PC-3 (cell line): ENCODE measurements around the gene GFY. TPM values are rescaled to one million over a fixed set of nuclear protein-coding genes. Genes with fewer than 3 reads are reported as not detected.

Experiments
- ATAC-seq: fragments of 200-7000 bp; cut with Tn5 transposase; 2 replicates; pipeline ENCODE4 v1.9.1; 2020; ENCODE audit warnings: mild to moderate bottlenecking, moderate library complexity
- BruUV-seq: library from RNA; stranded (reverse); fragments of 400-500 nt; replicated peaks from 2 replicates; lab custom pipeline; 2021; lab: Mats Ljungman, UMichigan
- CTCF ChIA-PET: fragments of 300-600 bp; sonication (Branson Sonifier 250); formaldehyde crosslinking; loops from one replicate; lab custom pipeline; 2022; ENCODE audit warnings: antibody characterized with exemption; lab: Charles Lee
- POLR2A ChIA-PET: fragments of 300-600 bp; sonication (Branson Sonifier 250); formaldehyde crosslinking; loops from one replicate; lab custom pipeline; 2022; ENCODE audit warnings: antibody characterized with exemption; ENCODE audit not compliant: unreplicated experiment; lab: Charles Lee
- DNase-seq: peaks from one replicate; pipeline ENCODE4 v3.0.0-alpha.2; 2015
- H2AFZ ChIP-seq: fragments of 300-600 bp; sonication (generic); 2 replicates; pipeline ENCODE4 v1.6.0; 2016; ENCODE audit warnings: antibody characterized with exemption, low read length
- H3F3A ChIP-seq: fragments of 300-600 bp; sonication (generic); one replicate; pipeline ENCODE4 v1.6.0; 2017; ENCODE audit warnings: antibody characterized with exemption, low read length, control low read depth, mild to moderate bottlenecking; ENCODE audit not compliant: unreplicated experiment
- H3K27ac ChIP-seq: fragments of 300-600 bp; sonication (generic); 2 replicates; pipeline ENCODE4 v1.5.1; 2016; ENCODE audit warnings: mild to moderate bottlenecking, low read length
- H3K27me3 ChIP-seq: fragments of 300-600 bp; sonication (generic); 2 replicates; pipeline ENCODE4 v1.6.1; 2016; ENCODE audit warnings: low read length, mixed read lengths
- H3K36me3 ChIP-seq: fragments of 300-600 bp; sonication (generic); 2 replicates; pipeline ENCODE4 v1.6.1; 2016; ENCODE audit warnings: low read depth, mixed run types, low read length, mixed read lengths
- H3K4me1 ChIP-seq: fragments of 300-600 bp; sonication (generic); 2 replicates; pipeline ENCODE4 v1.5.1; 2016; ENCODE audit warnings: low read length; ENCODE audit not compliant: insufficient read depth
- H3K4me2 ChIP-seq: fragments of 300-600 bp; sonication (generic); 2 replicates; pipeline ENCODE4 v1.6.0; 2016; ENCODE audit warnings: low read length
- H3K4me3 ChIP-seq: fragments of 300-600 bp; sonication (generic); 2 replicates; pipeline ENCODE4 v1.5.1; 2016; ENCODE audit warnings: mild to moderate bottlenecking, low read length, mixed read lengths
- H3K79me2 ChIP-seq: fragments of 300-600 bp; sonication (generic); 2 replicates; pipeline ENCODE4 v1.6.1; 2017; ENCODE audit warnings: low read length, mixed read lengths
- H3K9ac ChIP-seq: fragments of 300-600 bp; sonication (generic); 2 replicates; pipeline ENCODE4 v1.6.0; 2016; ENCODE audit warnings: mild to moderate bottlenecking, low read length
- H3K9me2 ChIP-seq: fragments of 300-600 bp; sonication (generic); replicated peaks from 2 replicates; pipeline ENCODE4 v1.6.1; 2016; ENCODE audit warnings: mixed run types, low read length, mixed read lengths
- H3K9me3 ChIP-seq: fragments of 300-600 bp; sonication (generic); 2 replicates; pipeline ENCODE4 v1.6.1; 2016; ENCODE audit warnings: low read length, mixed read lengths
- H4K20me1 ChIP-seq: fragments of 300-600 bp; sonication (generic); 2 replicates; pipeline ENCODE4 v1.6.1; 2016; ENCODE audit warnings: low read length, mixed read lengths
- EZH2 ChIP-seq: fragments of 300-600 bp; sonication (generic); IDR thresholded peaks from one replicate; pipeline ENCODE4 v1.6.1; 2017; ENCODE audit warnings: antibody characterized with exemption, mild to moderate bottlenecking, low read length; ENCODE audit not compliant: unreplicated experiment
- EZH2phosphoT487 ChIP-seq: fragments of 300-600 bp; sonication (generic); IDR thresholded peaks from 2 replicates; pipeline ENCODE4 v1.6.1; 2018; ENCODE audit warnings: mild to moderate bottlenecking, antibody characterized with exemption, low read length, borderline replicate concordance
- intact Hi-C: fragments of 100-400 bp; cut with micrococcal nuclease; formaldehyde crosslinking; loops from 2 replicates; pipeline ENCODE4 v1.9.0; 2023
- total RNA-seq: library from RNA; depleted of rRNA; stranded (reverse); fragments of >200 nt; gene quantifications from 2 replicates; pipeline ENCODE4 v1.2.3, GENCODE V29; 2014
- TF ChIP-seq, protein P1 (sequence below): fragments of 300-600 bp; sonication (generic); conservative IDR thresholded peaks from 2 replicates; pipeline ENCODE4 v1.5.1; 2017; ENCODE audit warnings: antibody characterized with exemption, low read depth, mild to moderate bottlenecking, low read length

GFY gene
- total RNA-seq, 1 experiment from 2014 or later = not detected

- no TSS peak for BruUV-seq
- ChIA-PET POLR2A (no interaction called here), CTCF (no interaction called here)
- DNase-seq (no peak), ATAC-seq (no peak)
- H4K20me1 ChIP-seq = no peaks in the 10 kb centered on the region
- intact Hi-C loops = no loop called here
- no peaks in the 10 kb centered on the region for H3K4me1 ChIP-seq
- H2AFZ ChIP-seq = no peak overlapping the region
- H3K4me3 ChIP-seq = no peak overlapping the region
- TF ChIP-seq EZH2 (no peak), EZH2phosphoT487 (no peak)
- TF ChIP-seq, protein P1, sequence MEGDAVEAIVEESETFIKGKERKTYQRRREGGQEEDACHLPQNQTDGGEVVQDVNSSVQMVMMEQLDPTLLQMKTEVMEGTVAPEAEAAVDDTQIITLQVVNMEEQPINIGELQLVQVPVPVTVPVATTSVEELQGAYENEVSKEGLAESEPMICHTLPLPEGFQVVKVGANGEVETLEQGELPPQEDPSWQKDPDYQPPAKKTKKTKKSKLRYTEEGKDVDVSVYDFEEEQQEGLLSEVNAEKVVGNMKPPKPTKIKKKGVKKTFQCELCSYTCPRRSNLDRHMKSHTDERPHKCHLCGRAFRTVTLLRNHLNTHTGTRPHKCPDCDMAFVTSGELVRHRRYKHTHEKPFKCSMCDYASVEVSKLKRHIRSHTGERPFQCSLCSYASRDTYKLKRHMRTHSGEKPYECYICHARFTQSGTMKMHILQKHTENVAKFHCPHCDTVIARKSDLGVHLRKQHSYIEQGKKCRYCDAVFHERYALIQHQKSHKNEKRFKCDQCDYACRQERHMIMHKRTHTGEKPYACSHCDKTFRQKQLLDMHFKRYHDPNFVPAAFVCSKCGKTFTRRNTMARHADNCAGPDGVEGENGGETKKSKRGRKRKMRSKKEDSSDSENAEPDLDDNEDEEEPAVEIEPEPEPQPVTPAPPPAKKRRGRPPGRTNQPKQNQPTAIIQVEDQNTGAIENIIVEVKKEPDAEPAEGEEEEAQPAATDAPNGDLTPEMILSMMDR = no peak; the same call in 1 of the 2 replicates
- H3K9ac ChIP-seq = no peak overlapping the region
- no peaks in the 10 kb centered on the region for H3K79me2 ChIP-seq
- peaks cover 99% of the 10 kb centered on the region for H3K27me3 ChIP-seq
- no peaks in the 10 kb centered on the region for H3K9me2 ChIP-seq
- H3F3A ChIP-seq = no peaks in the 10 kb centered on the region
- no peak overlapping the region for H3K27ac ChIP-seq
- no peaks in the 10 kb centered on the region for H3K9me3 ChIP-seq
- H3K36me3 ChIP-seq = no peaks in the 10 kb centered on the region
- H3K4me2 ChIP-seq = no peak overlapping the region
These were observed 2.6 kb upstream of the GFY start for GRCh38 chr19:49422407-49423070.

GRCh38 chr19:49423071-49423984, 1.9 kb upstream of the GFY start, which contains the start of gene PTH2:
PTH2 (minus strand) TSS chr19:49423441; CDS start chr19:49423339, 102 bp downstream.
- ATAC-seq = no peak
- intact Hi-C loops = no loop called here
- Histone ChIP-seq H3K4me1 (0 out of 2 replicates have a peak, but pooled peaks cover 6% of the 10 kb centered on the region), H2AFZ (no peak within 1 kb of the TSS), H3K9ac (no peak within 1 kb of the TSS), H3K27ac (no peak within 1 kb of the TSS), H3F3A (no peaks in the 10 kb centered on the region), H3K79me2 (no peaks in the 10 kb centered on the region), H3K9me3 (no peaks in the 10 kb centered on the region), H3K36me3 (no peaks in the 10 kb centered on the region), H3K4me3 (no peak within 1 kb of the TSS), H4K20me1 (no peaks in the 10 kb centered on the region), H3K9me2 (no peaks in the 10 kb centered on the region), H3K27me3 (peaks cover 99% of the 10 kb centered on the region), H3K4me2 (no peak within 1 kb of the TSS)
- DNase-seq = no peak
- CTCF ChIA-PET = no interaction called here
- BruUV-seq = no TSS peak
- TF ChIP-seq, protein P1 = no peak
- TF ChIP-seq EZH2phosphoT487 = peak; percentile 50; the same call in 1 of the 2 replicates
- TF ChIP-seq EZH2 = peak; percentile 94
- POLR2A ChIA-PET = no interaction called here

DNA sequence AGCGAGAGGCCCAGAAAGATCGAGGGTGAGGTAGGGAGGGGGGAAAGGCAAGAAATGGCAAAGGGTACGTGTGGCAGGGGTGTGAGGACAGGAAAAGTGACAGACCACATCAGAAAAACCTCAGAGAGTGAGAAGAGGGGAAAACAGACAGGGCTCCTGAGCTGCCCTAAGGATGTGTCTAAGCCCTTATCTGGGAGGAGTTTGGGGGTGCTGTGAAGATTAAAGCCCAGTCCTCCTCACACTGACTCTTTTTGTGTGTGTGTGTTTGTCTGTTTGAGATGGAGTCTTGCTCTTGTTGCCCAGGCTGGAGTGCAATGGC, 1.2 kb upstream of the GFY start:
- Histone ChIP-seq H3K4me1 (0 out of 2 replicates have a peak, but pooled peaks cover 8% of the 10 kb centered on the region), H3K4me2 (no peak overlapping the region), H3K4me3 (no peak overlapping the region), H3F3A (no peaks in the 10 kb centered on the region), H3K79me2 (no peaks in the 10 kb centered on the region), H3K9ac (no peak overlapping the region), H3K36me3 (no peaks in the 10 kb centered on the region), H3K9me3 (no peaks in the 10 kb centered on the region), H3K9me2 (no peaks in the 10 kb centered on the region), H3K27me3 (peaks cover 98% of the 10 kb centered on the region), H2AFZ (no peak overlapping the region), H4K20me1 (no peaks in the 10 kb centered on the region), H3K27ac (no peak overlapping the region)
- ATAC-seq (no peak), DNase-seq (no peak)
- POLR2A ChIA-PET = no interaction called here
- BruUV-seq = no TSS peak
- intact Hi-C loops = no loop called here
- CTCF ChIA-PET = no interaction called here
- TF ChIP-seq, protein P1 = no peak
- TF ChIP-seq EZH2 (no peak), EZH2phosphoT487 (no peak)
